Tibial nerve (tissue), 4 donors: ENCODE results near the gene TRIM65.

Experiments used
- EP300 ChIP-seq, 2 donors: sonication (generic); formaldehyde crosslinking; IDR thresholded peaks; one replicate each; pipeline ENCODE4 v1.6.1; 2017; ENCODE audit warnings: antibody characterized with exemption in 2 of 2, mild to moderate bottlenecking in 1 of 2
- POLR2A ChIP-seq, 2 donors: fragments of 450-650 bp; IDR thresholded peaks; one replicate each; pipeline ENCODE4 v1.6.1; 2017; ENCODE audit warnings: antibody characterized with exemption in 2 of 2, mild to moderate bottlenecking in 2 of 2, moderate library complexity in 2 of 2
- TF ChIP-seq, protein P1 (sequence below), 5 experiments: fragments of 200-600 bp in 3 of 5; fragments of 450-650 bp in 2 of 5; sonication (generic) in 3 of 5; IDR thresholded peaks; one replicate each; pipeline ENCODE4 v1.5.1; 2016 to 2019; ENCODE audit warnings: antibody characterized with exemption in 5 of 5, mild to moderate bottlenecking in 3 of 5, moderate library complexity in 2 of 5

DNA sequence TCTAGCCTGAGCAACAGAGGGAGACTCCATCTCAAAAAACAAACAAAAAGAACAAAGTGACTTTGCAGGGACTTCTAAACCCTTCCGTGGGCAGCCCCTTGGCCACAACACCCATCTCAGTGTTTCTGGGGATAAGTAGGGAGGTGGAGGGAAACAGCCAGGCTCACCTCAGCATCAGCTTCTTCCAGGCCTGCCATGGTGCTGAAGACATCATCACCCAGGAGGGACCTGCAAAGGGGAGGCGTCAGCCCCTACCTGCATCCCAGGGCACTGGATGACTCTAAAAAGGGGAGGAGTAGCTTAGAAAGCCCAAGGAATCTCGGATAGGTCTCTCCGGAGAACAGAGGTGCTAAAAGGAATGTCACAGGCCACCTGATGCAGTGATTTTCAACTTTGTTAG lies 34.3 kb upstream of the TRIM65 start:
- TF ChIP-seq, protein P1, sequence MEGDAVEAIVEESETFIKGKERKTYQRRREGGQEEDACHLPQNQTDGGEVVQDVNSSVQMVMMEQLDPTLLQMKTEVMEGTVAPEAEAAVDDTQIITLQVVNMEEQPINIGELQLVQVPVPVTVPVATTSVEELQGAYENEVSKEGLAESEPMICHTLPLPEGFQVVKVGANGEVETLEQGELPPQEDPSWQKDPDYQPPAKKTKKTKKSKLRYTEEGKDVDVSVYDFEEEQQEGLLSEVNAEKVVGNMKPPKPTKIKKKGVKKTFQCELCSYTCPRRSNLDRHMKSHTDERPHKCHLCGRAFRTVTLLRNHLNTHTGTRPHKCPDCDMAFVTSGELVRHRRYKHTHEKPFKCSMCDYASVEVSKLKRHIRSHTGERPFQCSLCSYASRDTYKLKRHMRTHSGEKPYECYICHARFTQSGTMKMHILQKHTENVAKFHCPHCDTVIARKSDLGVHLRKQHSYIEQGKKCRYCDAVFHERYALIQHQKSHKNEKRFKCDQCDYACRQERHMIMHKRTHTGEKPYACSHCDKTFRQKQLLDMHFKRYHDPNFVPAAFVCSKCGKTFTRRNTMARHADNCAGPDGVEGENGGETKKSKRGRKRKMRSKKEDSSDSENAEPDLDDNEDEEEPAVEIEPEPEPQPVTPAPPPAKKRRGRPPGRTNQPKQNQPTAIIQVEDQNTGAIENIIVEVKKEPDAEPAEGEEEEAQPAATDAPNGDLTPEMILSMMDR (IDR thresholded peaks at IDR 0.05), result no peak
- TF ChIP-seq POLR2A (IDR thresholded peaks at IDR 0.05) (no peak), EP300 (IDR thresholded peaks at IDR 0.05) (no peak)
